ENCODE data around the gene SAFB. TPM values are rescaled to one million over a fixed set of nuclear protein-coding genes. Genes with fewer than 3 reads are reported as not detected.

The SAFB gene
- total RNA-seq, 1 donor from 2014 or later: 65.1 TPM

- Mint-ChIP-seq H3K4me1 (ENCODE audit: low read depth, unreplicated experiment) (no peaks in the 10 kb centered on the region), H3K9me3 (ENCODE audit: unreplicated experiment) (no peaks in the 10 kb centered on the region), H3K27me3 (ENCODE audit: low read depth, unreplicated experiment) (no peaks in the 10 kb centered on the region), H3K27ac (ENCODE audit: unreplicated experiment) (no peak overlapping the region), H3K4me3 (ENCODE audit: unreplicated experiment) (no peak overlapping the region), H3K36me3 (ENCODE audit: low read depth, unreplicated experiment) (peaks cover 24% of the 10 kb centered on the region)
- H4K20me1 ChIP-seq (ENCODE audit: insufficient read depth, low read length): peaks cover 24% of the 10 kb centered on the region
- H3K36me3 ChIP-seq (ENCODE audit: insufficient read depth, low read length): peaks cover 38% of the 10 kb centered on the region
- FAIRE-seq (no peak), DNase-seq (ENCODE audit: low read depth) (no peak)
- no peak overlapping the region for H3K9ac ChIP-seq (ENCODE audit: low read length)
- no peak overlapping the region for H3K27ac ChIP-seq (ENCODE audit: low read depth, low read length)
- no peaks in the 10 kb centered on the region for H3K4me1 ChIP-seq (ENCODE audit: insufficient read depth, low read length)
- no peaks in the 10 kb centered on the region for H3K27me3 ChIP-seq (ENCODE audit: insufficient read depth, low read length)
- H3K9me3 ChIP-seq (ENCODE audit: insufficient read depth, low read depth, low read length): no peaks in the 10 kb centered on the region
- TF ChIP-seq CTCF (IDR thresholded peaks at IDR 0.05; ENCODE audit: insufficient read depth, low read depth, low read length): no peak
- TF ChIP-seq EZH2 (IDR thresholded peaks at IDR 0.05; ENCODE audit: insufficient read depth, low read length): no peak
- no peak overlapping the region for H2AFZ ChIP-seq (ENCODE audit: low read depth, low read length)
- no peak overlapping the region for H3K4me2 ChIP-seq (ENCODE audit: low read length)
- peaks cover 4% of the 10 kb centered on the region for H3K79me2 ChIP-seq (ENCODE audit: insufficient read depth, low read length)
- no peak overlapping the region for H3K4me3 ChIP-seq (ENCODE audit: insufficient read depth, low read depth, low read length)
Observed at GRCh38 chr19:5707576-5708575, 85.0 kb downstream of the SAFB start.

- FAIRE-seq (no peak), DNase-seq (ENCODE audit: low read depth) (no peak)
- H3K27ac Mint-ChIP-seq (ENCODE audit: unreplicated experiment): no peak overlapping the region
- H3K9me3 Mint-ChIP-seq (ENCODE audit: unreplicated experiment): no peaks in the 10 kb centered on the region
- Histone ChIP-seq H4K20me1 (ENCODE audit: insufficient read depth, low read length) (peaks cover 38% of the 10 kb centered on the region), H3K4me2 (ENCODE audit: low read length) (no peak overlapping the region), H3K27me3 (ENCODE audit: insufficient read depth, low read length) (no peaks in the 10 kb centered on the region), H2AFZ (ENCODE audit: low read depth, low read length) (no peak overlapping the region), H3K4me3 (ENCODE audit: insufficient read depth, low read depth, low read length) (no peak overlapping the region), H3K9ac (ENCODE audit: low read length) (no peak overlapping the region), H3K4me1 (ENCODE audit: insufficient read depth, low read length) (no peaks in the 10 kb centered on the region), H3K27ac (ENCODE audit: low read depth, low read length) (no peak overlapping the region), H3K36me3 (ENCODE audit: insufficient read depth, low read length) (peaks cover 37% of the 10 kb centered on the region), H3K79me2 (ENCODE audit: insufficient read depth, low read length) (peaks cover 23% of the 10 kb centered on the region), H3K9me3 (ENCODE audit: insufficient read depth, low read depth, low read length) (no peaks in the 10 kb centered on the region)
- no peak overlapping the region for H3K4me3 Mint-ChIP-seq (ENCODE audit: unreplicated experiment)
- no peak for TF ChIP-seq CTCF (IDR thresholded peaks at IDR 0.05; ENCODE audit: insufficient read depth, low read depth, low read length)
- no peak for TF ChIP-seq EZH2 (IDR thresholded peaks at IDR 0.05; ENCODE audit: insufficient read depth, low read length)
- peaks cover 7% of the 10 kb centered on the region for H3K4me1 Mint-ChIP-seq (ENCODE audit: low read depth, unreplicated experiment)
- peaks cover 24% of the 10 kb centered on the region for H3K36me3 Mint-ChIP-seq (ENCODE audit: low read depth, unreplicated experiment)
- no peaks in the 10 kb centered on the region for H3K27me3 Mint-ChIP-seq (ENCODE audit: low read depth, unreplicated experiment)
Observed at GRCh38 chr19:5711025-5711424, 88.1 kb downstream of the SAFB start.

- no peaks in the 10 kb centered on the region for H3K27me3 Mint-ChIP-seq (ENCODE audit: low read depth, unreplicated experiment)
- DNase-seq (ENCODE audit: low read depth) (no peak), FAIRE-seq (no peak)
- H3K4me3 Mint-ChIP-seq (ENCODE audit: unreplicated experiment): no peak overlapping the region
- Histone ChIP-seq H3K9me3 (ENCODE audit: insufficient read depth, low read depth, low read length) (no peaks in the 10 kb centered on the region), H3K4me1 (ENCODE audit: insufficient read depth, low read length) (no peaks in the 10 kb centered on the region), H3K9ac (ENCODE audit: low read length) (no peak overlapping the region), H3K27ac (ENCODE audit: low read depth, low read length) (no peak overlapping the region), H2AFZ (ENCODE audit: low read depth, low read length) (no peak overlapping the region), H4K20me1 (ENCODE audit: insufficient read depth, low read length) (peaks cover 42% of the 10 kb centered on the region), H3K4me2 (ENCODE audit: low read length) (no peak overlapping the region), H3K27me3 (ENCODE audit: insufficient read depth, low read length) (no peaks in the 10 kb centered on the region), H3K36me3 (ENCODE audit: insufficient read depth, low read length) (peaks cover 33% of the 10 kb centered on the region), H3K4me3 (ENCODE audit: insufficient read depth, low read depth, low read length) (no peak overlapping the region), H3K79me2 (ENCODE audit: insufficient read depth, low read length) (peaks cover 30% of the 10 kb centered on the region)
- TF ChIP-seq EZH2 (IDR thresholded peaks at IDR 0.05; ENCODE audit: insufficient read depth, low read length) (no peak), CTCF (IDR thresholded peaks at IDR 0.05; ENCODE audit: insufficient read depth, low read depth, low read length) (no peak)
- no peak overlapping the region for H3K27ac Mint-ChIP-seq (ENCODE audit: unreplicated experiment)
- H3K36me3 Mint-ChIP-seq (ENCODE audit: low read depth, unreplicated experiment): peaks cover 22% of the 10 kb centered on the region
- H3K4me1 Mint-ChIP-seq (ENCODE audit: low read depth, unreplicated experiment): peaks cover 10% of the 10 kb centered on the region
- H3K9me3 Mint-ChIP-seq (ENCODE audit: unreplicated experiment): no peaks in the 10 kb centered on the region
Observed at GRCh38 chr19:5711713-5712161, 88.9 kb downstream of the SAFB start.

All from astrocyte (in vitro differentiated cells and primary cell).